NCI-H1092 (cell line): ENCODE data around the gene ZNF493.

Experiments used
- DNase-seq: peaks from one replicate; lab custom pipeline; 2025; lab: John Stamatoyannopoulos, UW

The ZNF493 gene

GRCh38 chr19:21463449-21464105 lies 66.6 kb downstream of the ZNF493 start:
- peak; percentile 81 for DNase-seq

- DNase-seq, result no peak
Observed at GRCh38 chr19:21466627-21467026, 69.7 kb downstream of the ZNF493 start.

- DNase-seq, result no peak
Observed at GRCh38 chr19:21468791-21469190, 71.9 kb downstream of the ZNF493 start.

- DNase-seq, result no peak
Observed at GRCh38 chr19:21472507-21472906, 75.6 kb downstream of the ZNF493 start.

GRCh38 chr19:21474671-21475181 lies 77.8 kb downstream of the ZNF493 start:
- no peak for DNase-seq
